ENCODE results near the gene LYSMD2. TPM values are rescaled to one million over a fixed set of nuclear protein-coding genes. Genes with fewer than 3 reads are reported as not detected.

LYSMD2 gene
- total RNA-seq, 1 donor from 2014 or later, result 13.2 TPM

DNA sequence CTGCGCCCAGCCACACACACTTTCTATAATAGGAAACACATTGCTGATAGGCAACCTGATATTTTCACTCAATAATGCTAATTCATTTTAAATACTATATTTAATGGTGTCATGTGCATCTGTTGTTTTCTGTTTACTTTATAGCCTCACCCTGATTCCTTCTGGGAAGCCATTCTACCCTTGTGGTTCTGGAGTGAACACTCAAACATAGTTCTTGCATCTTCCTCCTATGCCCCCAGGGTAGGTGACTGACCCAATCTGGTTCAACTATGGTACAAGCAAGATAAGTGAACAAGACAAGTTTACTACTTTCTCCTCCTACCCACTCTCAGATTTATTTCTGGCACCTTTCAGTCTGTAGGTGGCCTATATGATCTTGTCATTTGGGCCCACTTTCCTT is 60.4 kb downstream of the LYSMD2 start:
- intact Hi-C loops (cut with micrococcal nuclease), result no loop called here

DNA sequence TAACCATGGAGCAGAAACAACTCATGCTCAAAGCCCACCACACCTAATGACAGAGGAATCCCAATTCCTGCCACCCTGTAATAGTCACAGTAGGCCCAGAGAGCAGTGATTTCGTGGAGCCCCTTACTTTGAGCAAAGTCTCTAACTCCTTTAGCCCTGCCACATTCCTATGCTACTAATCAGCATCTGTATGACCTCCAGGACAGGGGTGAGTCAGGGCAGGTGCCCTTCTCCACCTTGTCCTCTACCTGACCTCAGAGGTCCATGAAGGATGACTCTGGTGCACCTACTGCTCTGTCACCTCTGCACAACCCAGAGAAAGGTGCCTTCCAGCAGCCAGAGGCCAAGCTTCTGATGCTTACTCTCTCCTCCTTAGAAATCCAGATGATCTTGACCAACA is 62.2 kb downstream of the LYSMD2 start:
- intact Hi-C loops (cut with micrococcal nuclease), result no loop called here

Other genes starting within 250 kb of the LYSMD2 start
- gene DMXL2, start 114.9 kb downstream of the LYSMD2 start, total RNA-seq, result 3.7 and 4.4 TPM in 2 replicates
- not detected in 2 replicates for gene SCG3, start 56.2 kb downstream of the LYSMD2 start, total RNA-seq
- gene TMOD2, start 13.9 kb upstream of the LYSMD2 start, total RNA-seq, result 4.1 and 4.2 TPM in 2 replicates
- 60.5 and 60.8 TPM in 2 replicates for gene TMOD3, start 92.0 kb upstream of the LYSMD2 start, total RNA-seq
- 41.2 and 42.9 TPM in 2 replicates for gene LEO1, start 234.1 kb upstream of the LYSMD2 start, total RNA-seq